ENCODE data around the gene ARFGAP1. TPM values are rescaled to one million over a fixed set of nuclear protein-coding genes. Genes with fewer than 3 reads are reported as not detected.

Gene ARFGAP1
- polyA plus RNA-seq, 2 of the 4 experiments (the other 2 are of a cell fraction) = 41.0 to 106 TPM

DNA sequence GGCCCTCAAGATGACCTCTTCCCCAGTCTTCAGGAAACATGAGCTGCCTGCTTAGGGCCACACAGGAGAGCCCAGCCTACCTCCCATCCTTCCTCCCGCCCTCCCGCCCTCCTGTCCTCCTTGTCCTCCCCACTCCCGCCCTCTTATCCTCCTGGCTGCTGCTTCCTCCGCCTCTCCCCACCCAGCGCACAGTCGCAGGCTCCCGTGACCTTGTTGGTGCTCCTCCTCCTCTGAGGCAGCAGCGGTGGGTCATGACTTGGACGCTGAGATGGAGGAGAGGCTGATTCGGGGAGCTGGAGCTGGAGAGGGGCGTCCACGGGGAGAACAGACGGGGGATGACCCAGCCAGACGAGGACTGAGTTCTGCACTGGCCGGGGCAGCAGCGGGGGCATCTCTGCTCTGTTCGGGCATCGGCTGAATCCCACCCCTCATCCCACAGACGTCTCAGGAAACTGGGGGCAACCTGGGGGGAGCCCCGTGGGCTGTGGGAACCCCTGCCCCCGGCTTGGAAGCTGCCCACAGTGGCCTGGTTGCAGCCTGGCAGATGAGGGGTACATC lies 56.2 kb downstream of the ARFGAP1 start:
- CTCF ChIA-PET = interaction anchor here (0.6 to 2.2 kb wide), 5 partner anchors 19 to 356 kb away, joined by 3 to 12 read pairs (median 4); no protein-coding TSS in a partner anchor
- WGBS (ENCODE audit: missing lambda C conversion rate) = 72% methylated on average over 8 of the region's 21 CpGs
- Histone ChIP-seq H3K4me2 (no peak overlapping the region), H3K4me3 (no peak overlapping the region), H3K27ac (no peak overlapping the region), H3K4me1 (no peaks in the 10 kb centered on the region), H3K9me3 (peaks cover 9% of the 10 kb centered on the region; the same call in 2 of the 3 replicates)
- POLR2A ChIA-PET = no interaction called here
- ATAC-seq = no peak
- FAIRE-seq = no peak
- TF ChIP-seq JUN (IDR thresholded peaks at IDR 0.05) = no peak
- TF ChIP-seq USF2 (IDR thresholded peaks at IDR 0.05) = no peak
- DNase-seq (ENCODE audit: low read depth in 1 of 2, low spot score in 1 of 2) = no peak

- POLR2A ChIA-PET = no interaction called here
- Histone ChIP-seq H3K4me2 (no peak overlapping the region), H3K9me3 (peaks cover 9% of the 10 kb centered on the region; the same call in 2 of the 3 replicates), H3K27ac (no peak overlapping the region), H3K4me3 (no peak overlapping the region), H3K4me1 (no peaks in the 10 kb centered on the region)
- no peak for DNase-seq (ENCODE audit: low read depth in 1 of 2, low spot score in 1 of 2)
- ATAC-seq = no peak
- FAIRE-seq = no peak
- no peak for TF ChIP-seq ZNF302 (CRISPR knock-in tag; IDR thresholded peaks at IDR 0.05)
- TF ChIP-seq NFE2L2 (conservative IDR thresholded peaks at IDR 0.05; ENCODE audit: low read length) = no peak
- no peak for TF ChIP-seq BHLHE40 (IDR thresholded peaks at IDR 0.05; ENCODE audit: low read depth, low read length)
- TF ChIP-seq POLR2AphosphoS2 (conservative IDR thresholded peaks at IDR 0.05; ENCODE audit: low read length) = no peak
- no peak for TF ChIP-seq REST (IDR thresholded peaks at IDR 0.05)
- no peak for TF ChIP-seq MAFK (IDR thresholded peaks at IDR 0.05; ENCODE audit: partially characterized antibody)
- no peak for TF ChIP-seq TFCP2L1 (CRISPR knock-in tag; IDR thresholded peaks at IDR 0.05)
- no peak for TF ChIP-seq HOXA7 (CRISPR knock-in tag; IDR thresholded peaks at IDR 0.05)
- 50% methylated on average over 15 of the region's 18 CpGs for WGBS (ENCODE audit: missing lambda C conversion rate)
- CTCF ChIA-PET = interaction anchor here (0.7 to 1.6 kb wide), 5 partner anchors 11 to 53 kb away, joined by 3 to 4 read pairs (median 4); no protein-coding TSS in a partner anchor
Observed at GRCh38 chr20:63329331-63330083, 56.9 kb downstream of the ARFGAP1 start.

DNA sequence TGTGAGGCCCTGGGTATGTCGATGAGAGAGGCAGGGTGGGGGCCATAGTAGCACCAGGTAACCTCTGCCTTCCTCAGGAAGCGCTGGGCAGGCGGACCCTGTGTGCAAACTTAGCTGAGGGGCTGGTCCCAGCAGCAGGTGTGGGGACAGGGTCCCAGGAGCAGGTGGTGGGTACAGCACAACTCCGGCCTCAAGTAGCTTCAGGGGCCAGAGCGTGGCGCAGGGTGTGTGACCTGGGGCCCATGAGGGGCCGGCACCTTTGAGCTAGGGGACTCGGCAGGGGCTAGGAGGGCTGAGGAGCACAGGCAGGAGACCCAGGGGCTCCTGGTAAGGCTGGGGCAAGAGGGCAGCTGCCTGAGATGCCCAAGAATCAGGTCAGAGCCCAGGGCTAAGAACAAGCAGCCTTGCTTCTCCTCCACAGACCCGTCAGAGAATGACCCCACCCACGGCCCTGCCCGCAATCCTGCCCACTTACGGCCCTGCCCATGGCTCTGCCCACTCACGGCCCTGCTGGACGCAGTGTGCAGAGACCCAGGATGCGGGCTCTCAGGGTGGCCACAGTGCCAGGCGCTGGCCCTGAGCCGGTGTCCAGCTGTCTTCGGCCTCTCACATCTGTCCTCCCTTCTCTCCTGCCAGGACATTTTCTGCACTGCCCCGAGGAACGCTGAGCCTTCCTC lies 57.6 kb downstream of the ARFGAP1 start:
- ATAC-seq (peak in 1 of 2 experiments; percentile 32; a peak in 2 of 6 replicates), DNase-seq (ENCODE audit: low read depth in 1 of 2, low spot score in 1 of 2) (no peak), FAIRE-seq (no peak)
- Histone ChIP-seq H3K4me2 (no peak overlapping the region), H3K4me3 (no peak overlapping the region), H3K27ac (no peak overlapping the region), H3K4me1 (no peaks in the 10 kb centered on the region), H3K9me3 (peaks cover 9% of the 10 kb centered on the region; the same call in 2 of the 3 replicates)
- 80% methylated on average over 16 of the region's 20 CpGs for WGBS (ENCODE audit: missing lambda C conversion rate)
- TF ChIP-seq ESRRA (IDR thresholded peaks at IDR 0.05; ENCODE audit: borderline replicate concordance, low read length) (no peak), PBX3 (IDR thresholded peaks at IDR 0.05) (no peak), HDAC2 (IDR thresholded peaks at IDR 0.05) (no peak), HOXA7 (CRISPR knock-in tag; IDR thresholded peaks at IDR 0.05) (no peak), ZSCAN20 (CRISPR knock-in tag; IDR thresholded peaks at IDR 0.05) (no peak), TFCP2L1 (CRISPR knock-in tag; IDR thresholded peaks at IDR 0.05) (no peak)
- ChIA-PET CTCF (interaction anchor here (0.7 to 1.6 kb wide), 6 partner anchors 12 to 52 kb away, joined by 3 to 4 read pairs (median 4); no protein-coding TSS in a partner anchor), POLR2A (no interaction called here)
